ENCODE data around the gene PFKP.

PFKP gene

GRCh38 chr10:3179174-3179573, 111.8 kb downstream of the PFKP start:
- no peak for TF ChIP-seq POLR2A (IDR thresholded peaks at IDR 0.05; ENCODE audit: low read depth, low read length)
- DNase-seq (ENCODE audit: insufficient read length, low spot score) (no peak), FAIRE-seq (no peak)

GRCh38 chr10:3180355-3181025, 113.1 kb downstream of the PFKP start:
- DNase-seq (ENCODE audit: insufficient read length, low spot score) (no peak), FAIRE-seq (no peak)
- TF ChIP-seq POLR2A (IDR thresholded peaks at IDR 0.05; ENCODE audit: low read depth, low read length): no peak

DNA sequence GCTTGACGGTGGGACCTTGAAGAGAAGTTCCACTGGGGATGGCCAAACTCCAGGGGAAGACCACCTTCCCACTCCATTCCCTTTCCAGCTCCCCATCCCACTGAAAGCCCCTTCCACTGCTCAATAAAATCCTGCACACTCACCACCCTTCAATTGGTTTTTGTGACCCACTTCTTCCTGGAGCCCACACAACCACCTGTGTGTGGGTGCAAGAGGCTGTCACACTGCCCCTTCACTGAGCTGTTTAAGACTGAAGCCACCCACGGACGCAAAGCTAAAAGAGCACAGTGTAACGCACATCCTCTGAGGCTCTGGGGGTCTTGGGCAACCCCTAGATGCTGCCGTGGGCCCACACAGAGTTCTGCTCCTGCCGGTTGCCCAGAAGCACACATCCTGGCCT, 118.0 kb downstream of the PFKP start:
- DNase-seq (ENCODE audit: insufficient read length, low spot score): no peak
- FAIRE-seq: no peak
- no peak for TF ChIP-seq POLR2A (IDR thresholded peaks at IDR 0.05; ENCODE audit: low read depth, low read length)

DNA sequence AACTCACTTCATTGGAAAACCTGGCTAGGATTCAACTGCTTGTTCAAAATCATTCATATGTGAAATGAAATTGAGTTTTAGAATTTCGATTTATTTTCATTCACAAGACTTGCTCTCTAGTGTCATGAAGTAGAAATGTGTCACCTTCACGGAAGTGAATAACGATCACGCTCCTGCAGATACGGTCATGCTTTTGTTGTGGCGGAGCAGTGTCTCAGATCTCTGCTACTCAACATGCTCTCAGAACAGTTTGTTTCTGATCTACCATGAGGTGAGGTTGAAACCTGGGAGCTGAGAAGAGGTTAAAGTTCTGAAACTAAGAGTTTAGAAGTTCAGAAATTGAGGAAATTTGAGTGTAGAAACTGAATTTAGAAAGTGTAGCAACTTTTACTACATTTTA, 119.0 kb downstream of the PFKP start:
- no peak for TF ChIP-seq POLR2A (IDR thresholded peaks at IDR 0.05; ENCODE audit: low read depth, low read length)
- DNase-seq (ENCODE audit: insufficient read length, low spot score) (no peak), FAIRE-seq (no peak)
